SJCRH30 (cell line): ENCODE results near the gene TMEM164. TPM values are rescaled to one million over a fixed set of nuclear protein-coding genes. Genes with fewer than 3 reads are reported as not detected.

Source experiments
- DNase-seq, 2 experiments: peaks; one replicate each; pipeline ENCODE4 v3.0.0-alpha.2; 2015 to 2020
- H3K27ac ChIP-seq: fragments of 250-450 bp; sonication (Bioruptor Pico); 2 replicates; pipeline ENCODE4 v1.5.1; 2020; ENCODE audit warnings: mild to moderate bottlenecking, moderate library complexity
- H3K27me3 ChIP-seq: fragments of 250-450 bp; sonication (Bioruptor Pico); 2 replicates; pipeline ENCODE4 v1.5.1; 2020; ENCODE audit warnings: mild to moderate bottlenecking, moderate library complexity
- H3K36me3 ChIP-seq: fragments of 250-450 bp; sonication (Bioruptor Pico); 2 replicates; pipeline ENCODE4 v1.5.1; 2020; ENCODE audit warnings: mild to moderate bottlenecking, moderate library complexity
- H3K4me1 ChIP-seq: fragments of 250-450 bp; sonication (Bioruptor Pico); 2 replicates; pipeline ENCODE4 v1.5.1; 2020; ENCODE audit warnings: mild to moderate bottlenecking, moderate library complexity
- H3K4me3 ChIP-seq: fragments of 250-450 bp; sonication (Bioruptor Pico); 2 replicates; pipeline ENCODE4 v1.5.1; 2020; ENCODE audit warnings: mild to moderate bottlenecking, moderate library complexity
- H3K9me3 ChIP-seq: fragments of 250-450 bp; sonication (Bioruptor Pico); replicated peaks from 2 replicates; pipeline ENCODE4 v1.5.1; 2020; ENCODE audit warnings: mild to moderate bottlenecking, moderate library complexity
- total RNA-seq: library from RNA; depleted of rRNA; stranded (reverse); fragments of >200 nt; shearing (Covaris generic); gene quantifications from 2 replicates; pipeline ENCODE4 v1.2.3, GENCODE V29; 2014

TMEM164 gene
- total RNA-seq, 1 experiment from 2014 or later, result 22.8 TPM

DNA sequence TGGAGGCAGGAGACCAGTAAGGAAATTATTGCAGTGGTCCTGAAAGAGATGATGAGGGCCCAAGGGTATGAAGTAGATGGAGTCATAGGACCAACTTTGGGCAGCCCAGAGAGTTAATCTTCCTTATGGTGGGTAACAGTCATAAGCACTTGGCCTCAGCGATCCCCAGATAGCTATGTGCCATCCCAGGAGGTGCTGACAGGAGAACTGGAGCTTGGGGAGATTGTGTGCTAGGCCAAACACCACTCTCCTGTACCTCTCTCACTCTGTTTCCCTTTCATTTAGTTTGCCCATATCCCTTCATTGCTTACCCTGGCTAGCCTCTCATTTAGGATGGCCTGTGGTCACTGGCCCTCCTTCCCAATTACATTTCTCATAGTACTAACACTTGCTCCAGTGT lies 60.0 kb downstream of the TMEM164 start:
- no peak for DNase-seq
- Histone ChIP-seq H3K36me3 (no peaks in the 10 kb centered on the region), H3K27ac (no peak overlapping the region), H3K4me1 (no peaks in the 10 kb centered on the region), H3K9me3 (no peaks in the 10 kb centered on the region), H3K27me3 (no peaks in the 10 kb centered on the region), H3K4me3 (no peak overlapping the region)

- DNase-seq, result no peak
- no peaks in the 10 kb centered on the region for H3K36me3 ChIP-seq
- no peaks in the 10 kb centered on the region for H3K27me3 ChIP-seq
- no peaks in the 10 kb centered on the region for H3K4me1 ChIP-seq
- no peaks in the 10 kb centered on the region for H3K9me3 ChIP-seq
- no peak overlapping the region for H3K4me3 ChIP-seq
- no peak overlapping the region for H3K27ac ChIP-seq
Measured at GRCh38 chrX:110066488-110067225, 63.7 kb downstream of the TMEM164 start.

DNA sequence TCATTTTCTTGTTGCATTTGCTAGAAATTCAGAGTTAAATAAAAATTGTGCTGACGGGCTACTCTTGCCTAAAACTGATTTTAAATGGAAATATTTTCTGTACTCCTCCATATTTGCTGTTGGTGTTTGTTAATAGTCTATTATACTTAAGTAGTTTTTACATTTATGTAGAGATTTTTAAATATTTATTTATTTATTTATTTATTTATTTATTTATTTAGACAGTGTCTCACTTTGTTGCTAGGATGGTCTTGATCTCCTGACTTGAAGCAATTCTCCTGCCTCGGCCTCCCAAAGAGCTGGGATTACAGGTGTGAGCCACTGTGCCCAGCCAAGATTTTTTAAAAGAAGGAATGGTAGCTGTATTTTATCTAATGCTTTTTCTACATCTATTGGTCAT lies 68.1 kb downstream of the TMEM164 start:
- DNase-seq, result no peak
- H3K27me3 ChIP-seq, result no peaks in the 10 kb centered on the region
- H3K9me3 ChIP-seq, result no peaks in the 10 kb centered on the region
- H3K27ac ChIP-seq, result no peak overlapping the region
- H3K4me3 ChIP-seq, result no peak overlapping the region
- no peaks in the 10 kb centered on the region for H3K36me3 ChIP-seq
- no peaks in the 10 kb centered on the region for H3K4me1 ChIP-seq

DNA sequence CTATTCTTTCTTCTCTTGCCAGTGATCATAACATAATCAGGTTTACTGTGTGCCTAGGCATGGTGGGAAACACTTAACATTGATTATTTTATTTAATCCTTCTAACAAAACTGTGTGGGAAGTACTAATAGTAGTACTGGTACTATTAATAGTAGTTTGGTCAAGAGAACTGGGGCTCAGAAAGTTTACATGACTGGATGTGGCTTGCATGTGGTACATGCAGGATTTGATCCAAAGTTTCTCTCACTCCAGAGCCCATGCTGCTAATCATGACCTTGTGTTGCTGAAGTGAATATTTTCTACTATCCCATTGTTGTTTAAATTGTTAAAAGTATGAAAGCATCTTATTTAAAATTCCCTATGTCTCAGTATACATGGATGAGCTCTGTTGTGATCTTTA lies 78.4 kb downstream of the TMEM164 start:
- no peaks in the 10 kb centered on the region for H3K4me1 ChIP-seq
- no peak overlapping the region for H3K4me3 ChIP-seq
- H3K36me3 ChIP-seq, result no peaks in the 10 kb centered on the region
- H3K9me3 ChIP-seq, result no peaks in the 10 kb centered on the region
- DNase-seq, result no peak
- H3K27ac ChIP-seq, result no peak overlapping the region
- H3K27me3 ChIP-seq, result no peaks in the 10 kb centered on the region

GRCh38 chrX:110081740-110082139 lies 78.8 kb downstream of the TMEM164 start:
- Histone ChIP-seq H3K9me3 (no peaks in the 10 kb centered on the region), H3K27ac (no peak overlapping the region), H3K36me3 (no peaks in the 10 kb centered on the region), H3K27me3 (no peaks in the 10 kb centered on the region), H3K4me1 (0 out of 2 replicates have a peak, but pooled peaks cover 2% of the 10 kb centered on the region), H3K4me3 (no peak overlapping the region)
- no peak for DNase-seq

DNA sequence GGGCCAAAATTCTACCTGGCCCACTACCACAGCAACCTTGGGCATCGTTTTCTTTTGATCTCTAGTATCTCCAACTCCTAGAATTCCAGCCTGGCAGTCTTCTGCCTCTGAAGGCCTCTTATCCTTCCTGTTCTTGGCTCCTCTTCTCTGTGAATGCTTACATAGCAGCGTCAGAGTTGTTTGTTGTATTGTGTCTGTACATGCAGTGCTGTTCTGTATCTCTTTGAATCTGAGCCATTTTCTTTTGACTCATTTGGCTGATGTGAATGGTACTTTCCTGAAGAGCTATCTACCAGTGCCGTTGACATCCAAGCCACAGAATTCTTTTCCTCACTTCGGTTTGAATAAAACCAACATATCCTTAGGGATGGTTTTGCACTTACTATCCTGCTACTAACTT lies 79.2 kb downstream of the TMEM164 start:
- H3K27ac ChIP-seq, result no peak overlapping the region
- no peak for DNase-seq
- H3K4me1 ChIP-seq, result peaks cover 3% of the 10 kb centered on the region
- no peak overlapping the region for H3K4me3 ChIP-seq
- H3K9me3 ChIP-seq, result no peaks in the 10 kb centered on the region
- H3K36me3 ChIP-seq, result no peaks in the 10 kb centered on the region
- H3K27me3 ChIP-seq, result no peaks in the 10 kb centered on the region

- H3K9me3 ChIP-seq, result no peaks in the 10 kb centered on the region
- H3K27ac ChIP-seq, result no peak overlapping the region
- H3K27me3 ChIP-seq, result no peaks in the 10 kb centered on the region
- no peak for DNase-seq
- no peaks in the 10 kb centered on the region for H3K36me3 ChIP-seq
- peaks cover 9% of the 10 kb centered on the region for H3K4me1 ChIP-seq
- H3K4me3 ChIP-seq, result no peak overlapping the region
Measured at GRCh38 chrX:110086162-110086915, 83.4 kb downstream of the TMEM164 start.

- no peaks in the 10 kb centered on the region for H3K9me3 ChIP-seq
- no peaks in the 10 kb centered on the region for H3K27me3 ChIP-seq
- peaks cover 9% of the 10 kb centered on the region for H3K4me1 ChIP-seq
- peak overlapping the region; percentile 59 for H3K27ac ChIP-seq
- no peak overlapping the region for H3K4me3 ChIP-seq
- DNase-seq, result peak in 1 of 2 experiments; percentile 48
- H3K36me3 ChIP-seq, result no peaks in the 10 kb centered on the region
Measured at GRCh38 chrX:110086916-110087484, 84.1 kb downstream of the TMEM164 start.

- Histone ChIP-seq H3K4me3 (no peak overlapping the region), H3K27ac (peak overlapping the region; percentile 59)
- DNase-seq, result peak in 1 of 2 experiments; percentile 8
Measured at GRCh38 chrX:110087485-110088356, 84.8 kb downstream of the TMEM164 start.

GRCh38 chrX:110089656-110090403 lies 86.9 kb downstream of the TMEM164 start:
- H3K27ac ChIP-seq, result no peak overlapping the region
- DNase-seq, result peak in 1 of 2 experiments; percentile 25
- H3K36me3 ChIP-seq, result no peaks in the 10 kb centered on the region
- H3K4me3 ChIP-seq, result no peak overlapping the region
- peaks cover 9% of the 10 kb centered on the region for H3K4me1 ChIP-seq
- H3K9me3 ChIP-seq, result no peaks in the 10 kb centered on the region
- no peaks in the 10 kb centered on the region for H3K27me3 ChIP-seq

More at GRCh38 chrX:110087485-110088356, 84.8 kb downstream of the TMEM164 start:
- H3K4me1 ChIP-seq, result peaks cover 9% of the 10 kb centered on the region
- no peaks in the 10 kb centered on the region for H3K27me3 ChIP-seq
- H3K36me3 ChIP-seq, result no peaks in the 10 kb centered on the region
- no peaks in the 10 kb centered on the region for H3K9me3 ChIP-seq

DNA sequence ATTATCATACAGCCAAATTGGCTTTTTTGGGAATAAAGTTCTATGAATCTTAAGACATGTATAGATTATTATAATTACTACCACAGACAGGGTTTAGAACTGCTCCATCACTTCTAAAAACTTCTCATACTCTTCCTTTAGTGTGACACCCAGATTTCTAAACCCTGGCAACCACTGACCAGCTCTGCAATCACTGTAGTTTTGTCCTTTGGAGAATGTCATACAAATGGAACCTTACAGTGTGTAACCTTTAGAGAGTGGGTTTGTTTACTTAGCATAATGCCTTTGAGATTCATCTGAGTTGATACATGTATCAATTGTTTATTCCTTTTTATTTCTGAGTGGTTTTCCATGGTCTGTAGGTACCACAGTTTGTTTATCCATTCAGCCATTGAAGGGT lies 95.0 kb downstream of the TMEM164 start:
- no peak for DNase-seq

DNA sequence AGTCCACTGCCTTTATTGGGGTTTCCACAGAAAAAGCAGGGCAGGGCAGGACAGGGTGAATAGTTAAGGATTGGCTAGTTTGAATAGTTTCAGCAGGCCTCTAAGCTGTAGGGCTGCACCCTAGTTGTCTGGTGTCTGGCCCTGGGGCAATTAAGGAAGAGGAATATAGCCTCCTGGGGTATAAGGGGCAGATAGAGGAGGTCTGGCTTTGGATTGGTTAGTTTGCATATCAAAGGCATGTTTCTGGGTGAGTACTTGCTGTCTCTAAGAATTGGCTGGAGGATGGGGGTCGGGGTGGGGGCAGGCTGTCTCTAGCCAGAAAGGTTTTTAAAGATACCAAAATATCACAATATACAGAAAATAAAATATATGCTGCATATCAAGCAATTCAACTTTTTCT lies 100.4 kb downstream of the TMEM164 start:
- Histone ChIP-seq H3K36me3 (no peaks in the 10 kb centered on the region), H3K9me3 (no peaks in the 10 kb centered on the region), H3K4me3 (no peak overlapping the region), H3K27me3 (no peaks in the 10 kb centered on the region), H3K4me1 (no peaks in the 10 kb centered on the region), H3K27ac (no peak overlapping the region)
- no peak for DNase-seq

More for the DNA sequence above, 95.0 kb downstream of the TMEM164 start:
- no peak overlapping the region for H3K27ac ChIP-seq
- no peaks in the 10 kb centered on the region for H3K27me3 ChIP-seq
- no peaks in the 10 kb centered on the region for H3K36me3 ChIP-seq
- no peaks in the 10 kb centered on the region for H3K4me1 ChIP-seq
- H3K4me3 ChIP-seq, result no peak overlapping the region
- H3K9me3 ChIP-seq, result no peaks in the 10 kb centered on the region

GRCh38 chrX:110104078-110104477 lies 101.2 kb downstream of the TMEM164 start:
- Histone ChIP-seq H3K27me3 (no peaks in the 10 kb centered on the region), H3K27ac (no peak overlapping the region), H3K4me1 (no peaks in the 10 kb centered on the region), H3K36me3 (no peaks in the 10 kb centered on the region), H3K4me3 (no peak overlapping the region), H3K9me3 (no peaks in the 10 kb centered on the region)
- DNase-seq, result no peak

DNA sequence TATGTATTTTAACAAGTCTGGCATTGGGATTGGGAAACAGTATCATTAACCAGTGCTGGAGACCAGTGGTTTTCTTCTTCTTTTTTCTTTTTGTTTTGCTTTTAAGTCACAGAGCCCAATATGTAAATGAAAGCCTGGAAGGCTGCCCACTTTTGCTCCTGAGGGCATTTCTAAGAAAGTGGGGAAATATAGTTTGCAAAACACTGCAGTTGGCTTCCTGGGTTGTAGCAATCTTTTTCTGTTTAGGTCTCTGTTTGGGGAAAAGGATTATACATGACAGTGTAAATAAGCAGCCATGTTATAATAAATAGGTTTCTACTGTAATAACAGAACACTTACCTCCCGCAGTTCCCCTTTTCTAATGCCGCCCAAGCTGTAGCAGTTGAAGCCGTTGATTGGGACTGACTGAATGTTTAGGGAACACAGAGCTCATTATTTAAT lies 105.5 kb downstream of the TMEM164 start:
- Histone ChIP-seq H3K27me3 (no peaks in the 10 kb centered on the region), H3K36me3 (no peaks in the 10 kb centered on the region), H3K9me3 (no peaks in the 10 kb centered on the region), H3K27ac (no peak overlapping the region), H3K4me3 (no peak overlapping the region), H3K4me1 (no peaks in the 10 kb centered on the region)
- no peak for DNase-seq
